ENCODE results near the gene LTBP1.

Gene LTBP1

GRCh38 chr2:32925283-32925815, 21.4 kb upstream of the LTBP1 start:
- Mint-ChIP-seq H3K27me3 (peaks cover 45% of the 10 kb centered on the region), H3K9me3 (peaks cover 2% of the 10 kb centered on the region), H3K27ac (no peak overlapping the region), H3K36me3 (no peaks in the 10 kb centered on the region), H3K4me1 (no peaks in the 10 kb centered on the region), H3K4me3 (no peak overlapping the region)
- ATAC-seq: no peak

- H3K36me3 Mint-ChIP-seq: no peaks in the 10 kb centered on the region
- peaks cover 45% of the 10 kb centered on the region for H3K27me3 Mint-ChIP-seq
- no peaks in the 10 kb centered on the region for H3K4me1 Mint-ChIP-seq
- no peak for ATAC-seq
- no peak overlapping the region for H3K4me3 Mint-ChIP-seq
- peaks cover 2% of the 10 kb centered on the region for H3K9me3 Mint-ChIP-seq
- H3K27ac Mint-ChIP-seq: no peak overlapping the region
Observed at GRCh38 chr2:32925976-32926707, 20.6 kb upstream of the LTBP1 start.

- Mint-ChIP-seq H3K36me3 (no peaks in the 10 kb centered on the region), H3K4me1 (no peaks in the 10 kb centered on the region), H3K4me3 (no peak overlapping the region), H3K9me3 (peaks cover 2% of the 10 kb centered on the region), H3K27ac (no peak overlapping the region), H3K27me3 (peaks cover 43% of the 10 kb centered on the region)
- no peak for ATAC-seq
Observed at GRCh38 chr2:32926708-32927084, 20.1 kb upstream of the LTBP1 start.

DNA sequence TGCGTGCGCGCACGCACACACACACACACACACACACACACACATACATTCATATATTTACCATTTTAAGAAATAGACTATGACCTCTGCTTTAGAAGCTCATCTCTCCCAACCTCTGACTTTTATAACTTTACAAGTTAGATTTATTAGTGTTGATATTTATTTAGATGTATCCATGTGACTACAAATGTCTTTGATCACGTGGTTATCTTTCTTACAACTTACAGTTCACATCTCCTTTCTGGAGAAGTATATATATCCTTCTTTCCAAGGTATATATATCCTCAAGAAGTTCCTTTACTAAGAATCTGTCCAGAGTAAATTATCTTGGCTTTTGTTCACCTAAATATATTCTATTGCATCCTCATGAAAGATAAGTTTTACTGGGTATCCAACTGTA, 16.3 kb upstream of the LTBP1 start:
- no peaks in the 10 kb centered on the region for H3K9me3 Mint-ChIP-seq
- no peak for ATAC-seq
- H3K36me3 Mint-ChIP-seq: no peaks in the 10 kb centered on the region
- H3K4me1 Mint-ChIP-seq: no peaks in the 10 kb centered on the region
- no peak overlapping the region for H3K27ac Mint-ChIP-seq
- H3K27me3 Mint-ChIP-seq: peaks cover 46% of the 10 kb centered on the region
- no peak overlapping the region for H3K4me3 Mint-ChIP-seq

GRCh38 chr2:32931519-32931918, 15.2 kb upstream of the LTBP1 start:
- ATAC-seq: no peak
- peaks cover 50% of the 10 kb centered on the region for H3K27me3 Mint-ChIP-seq

GRCh38 chr2:32931945-32932709, 14.6 kb upstream of the LTBP1 start:
- no peak for ATAC-seq
- Mint-ChIP-seq H3K36me3 (no peaks in the 10 kb centered on the region), H3K27ac (no peak overlapping the region), H3K4me1 (no peaks in the 10 kb centered on the region), H3K4me3 (no peak overlapping the region), H3K9me3 (no peaks in the 10 kb centered on the region), H3K27me3 (peaks cover 50% of the 10 kb centered on the region)

More at GRCh38 chr2:32931519-32931918, 15.2 kb upstream of the LTBP1 start:
- no peaks in the 10 kb centered on the region for H3K36me3 Mint-ChIP-seq
- no peak overlapping the region for H3K4me3 Mint-ChIP-seq
- H3K27ac Mint-ChIP-seq: no peak overlapping the region
- no peaks in the 10 kb centered on the region for H3K4me1 Mint-ChIP-seq
- no peaks in the 10 kb centered on the region for H3K9me3 Mint-ChIP-seq

- H3K27me3 Mint-ChIP-seq: peaks cover 50% of the 10 kb centered on the region
- H3K4me1 Mint-ChIP-seq: no peaks in the 10 kb centered on the region
- no peak for ATAC-seq
- H3K9me3 Mint-ChIP-seq: no peaks in the 10 kb centered on the region
- no peak overlapping the region for H3K27ac Mint-ChIP-seq
- H3K4me3 Mint-ChIP-seq: no peak overlapping the region
- H3K36me3 Mint-ChIP-seq: no peaks in the 10 kb centered on the region
Observed at GRCh38 chr2:32932825-32933755, 13.7 kb upstream of the LTBP1 start.

GRCh38 chr2:32933756-32934095, 13.0 kb upstream of the LTBP1 start:
- no peak for ATAC-seq
- Mint-ChIP-seq H3K9me3 (no peaks in the 10 kb centered on the region), H3K4me1 (no peaks in the 10 kb centered on the region), H3K36me3 (no peaks in the 10 kb centered on the region), H3K27ac (no peak overlapping the region), H3K4me3 (no peak overlapping the region), H3K27me3 (peaks cover 51% of the 10 kb centered on the region)

- Mint-ChIP-seq H3K27ac (no peak overlapping the region), H3K9me3 (no peaks in the 10 kb centered on the region), H3K4me1 (no peaks in the 10 kb centered on the region), H3K4me3 (no peak overlapping the region), H3K36me3 (no peaks in the 10 kb centered on the region), H3K27me3 (peaks cover 65% of the 10 kb centered on the region)
- ATAC-seq: no peak
Observed at GRCh38 chr2:32937602-32938448, 8.9 kb upstream of the LTBP1 start.

DNA sequence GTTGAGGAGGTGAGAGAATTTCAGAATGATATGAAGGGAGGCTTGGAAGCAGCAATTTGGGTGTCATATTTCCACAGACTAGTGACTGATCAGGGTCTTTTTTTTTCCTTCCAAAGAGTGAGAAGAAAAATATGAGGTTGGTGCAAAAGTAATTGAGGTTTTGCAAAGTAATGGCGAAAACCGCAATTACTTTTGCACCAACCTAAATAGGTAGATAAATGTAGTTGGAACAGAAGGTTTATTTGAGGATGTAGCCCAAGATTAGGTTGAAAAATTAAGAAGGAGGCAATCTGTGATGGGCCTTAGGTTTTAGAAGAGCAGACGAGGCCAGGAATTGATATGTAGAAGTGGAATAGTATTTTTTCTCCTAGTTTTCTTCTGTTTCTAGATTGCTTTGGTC, 7.8 kb upstream of the LTBP1 start:
- no peak for ATAC-seq
- Mint-ChIP-seq H3K9me3 (no peaks in the 10 kb centered on the region), H3K27me3 (peaks cover 54% of the 10 kb centered on the region), H3K4me1 (no peaks in the 10 kb centered on the region), H3K4me3 (no peak overlapping the region), H3K27ac (no peak overlapping the region), H3K36me3 (no peaks in the 10 kb centered on the region)

GRCh38 chr2:32940316-32940997, 6.3 kb upstream of the LTBP1 start:
- no peak overlapping the region for H3K27ac Mint-ChIP-seq
- H3K4me3 Mint-ChIP-seq: no peak overlapping the region
- ATAC-seq: no peak
- peaks cover 45% of the 10 kb centered on the region for H3K27me3 Mint-ChIP-seq
- H3K36me3 Mint-ChIP-seq: no peaks in the 10 kb centered on the region
- no peaks in the 10 kb centered on the region for H3K4me1 Mint-ChIP-seq
- H3K9me3 Mint-ChIP-seq: no peaks in the 10 kb centered on the region

GRCh38 chr2:32941944-32942690, 4.6 kb upstream of the LTBP1 start:
- peaks cover 32% of the 10 kb centered on the region for H3K27me3 Mint-ChIP-seq
- H3K4me3 Mint-ChIP-seq: no peak overlapping the region
- ATAC-seq: no peak
- no peaks in the 10 kb centered on the region for H3K9me3 Mint-ChIP-seq
- H3K4me1 Mint-ChIP-seq: no peaks in the 10 kb centered on the region
- no peak overlapping the region for H3K27ac Mint-ChIP-seq
- H3K36me3 Mint-ChIP-seq: no peaks in the 10 kb centered on the region

- Mint-ChIP-seq H3K27ac (no peak overlapping the region), H3K36me3 (no peaks in the 10 kb centered on the region), H3K4me1 (no peaks in the 10 kb centered on the region), H3K9me3 (no peaks in the 10 kb centered on the region), H3K27me3 (peaks cover 28% of the 10 kb centered on the region), H3K4me3 (no peak overlapping the region)
- ATAC-seq: no peak
Observed at GRCh38 chr2:32942793-32943485, 3.8 kb upstream of the LTBP1 start.

Data from stimulated activated memory B cell treated with anti-CD40 and anti-IgM and Interleukin-4, amounts not matched to agents 10 μg/mL and 1 μg/mL and 100 μg/mL, for 72 hours (primary cell).